ENCODE data around the gene FARSB. TPM values are rescaled to one million over a fixed set of nuclear protein-coding genes. Genes with fewer than 3 reads are reported as not detected.
"Not testable (repeated sequence)": the region's sequence is repeated elsewhere in the genome, so short reads cannot be mapped to it uniquely, and the experiment has no call there.

Gene FARSB
- total RNA-seq, 1 experiment from 2014 or later = 36.7 TPM

DNA sequence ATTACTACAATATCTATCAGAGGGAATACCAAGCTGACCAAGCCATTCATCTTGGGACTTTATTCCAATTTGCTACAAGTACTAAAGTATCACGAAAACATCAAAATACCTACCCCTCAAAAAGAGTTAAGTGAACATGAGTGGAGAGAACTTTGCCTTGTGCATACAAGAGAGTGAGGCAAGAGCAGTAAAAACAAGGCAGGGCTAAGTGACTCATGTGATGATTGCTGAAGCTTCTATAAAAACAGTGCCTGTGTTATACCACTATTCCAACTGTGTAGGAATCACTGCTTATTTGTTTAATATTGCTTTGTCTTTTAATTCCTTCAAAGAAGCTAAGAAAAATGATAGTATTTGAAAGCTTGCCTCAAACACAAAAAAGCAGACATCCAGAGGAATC lies 61.2 kb downstream of the FARSB start:
- H3K4me2 ChIP-seq (ENCODE audit: low read depth, low read length, poor library complexity, severe bottlenecking) = no peak overlapping the region
- DNase-seq = no peak
- no peaks in the 10 kb centered on the region for H4K20me1 ChIP-seq (ENCODE audit: insufficient read depth, low read depth, low read length)
- peaks cover 68% of the 10 kb centered on the region for H3K36me3 ChIP-seq (ENCODE audit: insufficient read depth, low read length)
- H3K4me1 ChIP-seq (ENCODE audit: low read length) = no peaks in the 10 kb centered on the region
- H3K27ac ChIP-seq (ENCODE audit: low read length) = no peak overlapping the region
- H3K9me2 ChIP-seq (replicated peaks; ENCODE audit: insufficient read depth, low read length) = no peaks in the 10 kb centered on the region
- no peaks in the 10 kb centered on the region for H3K9me3 ChIP-seq (ENCODE audit: low read length)
- no peaks in the 10 kb centered on the region for H3K27me3 ChIP-seq (ENCODE audit: low read length)
- no peak overlapping the region for H3K9ac ChIP-seq (ENCODE audit: low read length)
- H3K4me3 ChIP-seq (ENCODE audit: low read length) = no peak overlapping the region
- no peak overlapping the region for H2AFZ ChIP-seq (ENCODE audit: low read length)
- H3K79me2 ChIP-seq (ENCODE audit: low read length) = peaks cover 44% of the 10 kb centered on the region

DNA sequence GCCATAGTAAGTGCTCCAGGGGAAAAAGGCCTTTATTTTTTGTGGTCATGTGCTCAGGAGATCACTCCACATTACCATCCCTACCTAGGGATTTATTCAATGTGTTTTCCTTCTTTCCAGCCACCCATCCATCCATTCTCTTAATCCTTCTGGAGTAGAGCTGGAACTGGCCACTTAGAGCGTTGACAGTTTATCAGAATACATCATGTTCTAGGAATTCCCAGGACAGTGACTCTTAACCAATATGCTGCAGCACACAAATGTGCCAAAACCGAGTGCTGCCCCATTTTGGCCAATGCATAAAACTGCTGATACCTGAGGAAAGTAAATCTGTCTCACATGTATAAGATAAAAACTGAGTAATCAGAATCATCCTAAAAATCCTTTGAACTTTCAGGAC lies 63.7 kb downstream of the FARSB start:
- H3K4me3 ChIP-seq (ENCODE audit: low read length) = no peak overlapping the region
- H3K4me1 ChIP-seq (ENCODE audit: low read length) = no peaks in the 10 kb centered on the region
- no peaks in the 10 kb centered on the region for H3K9me3 ChIP-seq (ENCODE audit: low read length)
- H2AFZ ChIP-seq (ENCODE audit: low read length) = no peak overlapping the region
- H3K27me3 ChIP-seq (ENCODE audit: low read length) = no peaks in the 10 kb centered on the region
- H3K4me2 ChIP-seq (ENCODE audit: low read depth, low read length, poor library complexity, severe bottlenecking) = no peak overlapping the region
- H3K36me3 ChIP-seq (ENCODE audit: insufficient read depth, low read length) = peaks cover 49% of the 10 kb centered on the region
- no peak for DNase-seq
- no peak overlapping the region for H3K27ac ChIP-seq (ENCODE audit: low read length)
- no peaks in the 10 kb centered on the region for H4K20me1 ChIP-seq (ENCODE audit: insufficient read depth, low read depth, low read length)
- no peak overlapping the region for H3K9ac ChIP-seq (ENCODE audit: low read length)
- H3K79me2 ChIP-seq (ENCODE audit: low read length) = peaks cover 40% of the 10 kb centered on the region
- no peaks in the 10 kb centered on the region for H3K9me2 ChIP-seq (replicated peaks; ENCODE audit: insufficient read depth, low read length)

- Histone ChIP-seq H3K4me2 (ENCODE audit: low read depth, low read length, poor library complexity, severe bottlenecking) (no peak overlapping the region), H3K9ac (ENCODE audit: low read length) (no peak overlapping the region), H4K20me1 (ENCODE audit: insufficient read depth, low read depth, low read length) (no peaks in the 10 kb centered on the region), H3K4me3 (ENCODE audit: low read length) (no peak overlapping the region), H3K27ac (ENCODE audit: low read length) (no peak overlapping the region), H2AFZ (ENCODE audit: low read length) (no peak overlapping the region), H3K79me2 (ENCODE audit: low read length) (peaks cover 40% of the 10 kb centered on the region), H3K9me2 (replicated peaks; ENCODE audit: insufficient read depth, low read length) (no peaks in the 10 kb centered on the region), H3K27me3 (ENCODE audit: low read length) (no peaks in the 10 kb centered on the region), H3K36me3 (ENCODE audit: insufficient read depth, low read length) (peaks cover 47% of the 10 kb centered on the region), H3K9me3 (ENCODE audit: low read length) (no peaks in the 10 kb centered on the region), H3K4me1 (ENCODE audit: low read length) (no peaks in the 10 kb centered on the region)
- no peak for DNase-seq
Measured at GRCh38 chr2:222591661-222592060, 64.2 kb downstream of the FARSB start.

- not testable (repeated sequence) for H3K4me2 ChIP-seq (ENCODE audit: low read depth, low read length, poor library complexity, severe bottlenecking); H3K27ac ChIP-seq (ENCODE audit: low read length); H3K9me2 ChIP-seq (replicated peaks; ENCODE audit: insufficient read depth, low read length); H3K9ac ChIP-seq (ENCODE audit: low read length); H2AFZ ChIP-seq (ENCODE audit: low read length); H3K27me3 ChIP-seq (ENCODE audit: low read length); H3K9me3 ChIP-seq (ENCODE audit: low read length); H3K36me3 ChIP-seq (ENCODE audit: insufficient read depth, low read length); H4K20me1 ChIP-seq (ENCODE audit: insufficient read depth, low read depth, low read length); DNase-seq; H3K4me3 ChIP-seq (ENCODE audit: low read length)
- Histone ChIP-seq H3K4me1 (ENCODE audit: low read length) (peaks cover 14% of the 10 kb centered on the region), H3K79me2 (ENCODE audit: low read length) (peaks cover 43% of the 10 kb centered on the region)
Measured at GRCh38 chr2:222584589-222584988, 71.3 kb downstream of the FARSB start.

- Histone ChIP-seq H3K79me2 (ENCODE audit: low read length) (peaks cover 52% of the 10 kb centered on the region), H3K9me2 (replicated peaks; ENCODE audit: insufficient read depth, low read length) (no peaks in the 10 kb centered on the region), H3K4me2 (ENCODE audit: low read depth, low read length, poor library complexity, severe bottlenecking) (no peak overlapping the region), H3K27ac (ENCODE audit: low read length) (no peak overlapping the region), H2AFZ (ENCODE audit: low read length) (no peak overlapping the region), H3K27me3 (ENCODE audit: low read length) (no peaks in the 10 kb centered on the region), H3K4me3 (ENCODE audit: low read length) (no peak overlapping the region), H4K20me1 (ENCODE audit: insufficient read depth, low read depth, low read length) (no peaks in the 10 kb centered on the region), H3K9me3 (ENCODE audit: low read length) (no peaks in the 10 kb centered on the region), H3K9ac (ENCODE audit: low read length) (no peak overlapping the region), H3K4me1 (ENCODE audit: low read length) (peaks cover 14% of the 10 kb centered on the region), H3K36me3 (ENCODE audit: insufficient read depth, low read length) (no peaks in the 10 kb centered on the region; the same call in 1 of the 2 replicates)
- peak; percentile 53 for DNase-seq
Measured at GRCh38 chr2:222582928-222583327, 73.0 kb downstream of the FARSB start.

- no peaks in the 10 kb centered on the region; the same call in 1 of the 2 replicates for H3K36me3 ChIP-seq (ENCODE audit: insufficient read depth, low read length)
- no peak for DNase-seq
- peaks cover 77% of the 10 kb centered on the region for H3K79me2 ChIP-seq (ENCODE audit: low read length)
- no peaks in the 10 kb centered on the region for H4K20me1 ChIP-seq (ENCODE audit: insufficient read depth, low read depth, low read length)
- no peak overlapping the region for H3K4me2 ChIP-seq (ENCODE audit: low read depth, low read length, poor library complexity, severe bottlenecking)
- H3K27me3 ChIP-seq (ENCODE audit: low read length) = no peaks in the 10 kb centered on the region
- H3K9me3 ChIP-seq (ENCODE audit: low read length) = no peaks in the 10 kb centered on the region
- H3K4me3 ChIP-seq (ENCODE audit: low read length) = no peak overlapping the region
- H3K4me1 ChIP-seq (ENCODE audit: low read length) = peaks cover 14% of the 10 kb centered on the region
- H3K9me2 ChIP-seq (replicated peaks; ENCODE audit: insufficient read depth, low read length) = no peaks in the 10 kb centered on the region
- H2AFZ ChIP-seq (ENCODE audit: low read length) = no peak overlapping the region
- no peak overlapping the region for H3K9ac ChIP-seq (ENCODE audit: low read length)
- H3K27ac ChIP-seq (ENCODE audit: low read length) = no peak overlapping the region
Measured at GRCh38 chr2:222577341-222577740, 78.6 kb downstream of the FARSB start.

GRCh38 chr2:222576171-222577081 lies 79.5 kb downstream of the FARSB start:
- no peak overlapping the region for H3K27ac ChIP-seq (ENCODE audit: low read length)
- H4K20me1 ChIP-seq (ENCODE audit: insufficient read depth, low read depth, low read length) = no peaks in the 10 kb centered on the region
- no peaks in the 10 kb centered on the region for H3K9me3 ChIP-seq (ENCODE audit: low read length)
- no peak for DNase-seq
- no peaks in the 10 kb centered on the region for H3K27me3 ChIP-seq (ENCODE audit: low read length)
- H3K79me2 ChIP-seq (ENCODE audit: low read length) = peaks cover 68% of the 10 kb centered on the region
- no peak overlapping the region for H3K9ac ChIP-seq (ENCODE audit: low read length)
- no peak overlapping the region for H3K4me3 ChIP-seq (ENCODE audit: low read length)
- no peak overlapping the region for H3K4me2 ChIP-seq (ENCODE audit: low read depth, low read length, poor library complexity, severe bottlenecking)
- no peak overlapping the region for H2AFZ ChIP-seq (ENCODE audit: low read length)
- H3K4me1 ChIP-seq (ENCODE audit: low read length) = peaks cover 13% of the 10 kb centered on the region
- H3K36me3 ChIP-seq (ENCODE audit: insufficient read depth, low read length) = peaks cover 4% of the 10 kb centered on the region
- H3K9me2 ChIP-seq (replicated peaks; ENCODE audit: insufficient read depth, low read length) = no peaks in the 10 kb centered on the region

DNA sequence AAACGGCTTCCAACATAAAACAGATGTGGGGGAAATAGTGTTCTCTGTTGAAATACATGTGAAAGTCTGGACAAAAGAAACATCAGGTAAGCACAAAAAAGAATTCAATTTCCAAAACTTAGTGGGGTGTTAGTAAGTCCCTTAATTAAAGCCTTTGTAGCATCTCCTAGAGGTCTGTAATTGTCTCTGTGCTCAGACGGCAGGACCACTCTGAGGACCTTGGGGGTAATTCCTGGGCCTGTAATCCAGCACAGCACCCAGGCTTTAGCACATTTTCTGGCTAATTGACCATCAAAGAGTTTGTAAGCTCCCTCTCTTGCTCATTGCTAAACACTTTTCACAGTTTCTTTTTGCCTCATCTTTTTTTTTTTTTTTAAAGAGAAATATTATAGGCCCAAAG lies 80.3 kb downstream of the FARSB start:
- no peak overlapping the region for H3K4me2 ChIP-seq (ENCODE audit: low read depth, low read length, poor library complexity, severe bottlenecking)
- peaks cover 10% of the 10 kb centered on the region for H3K36me3 ChIP-seq (ENCODE audit: insufficient read depth, low read length)

More for the DNA sequence above, 80.3 kb downstream of the FARSB start:
- no peak overlapping the region for H3K27ac ChIP-seq (ENCODE audit: low read length)
- H4K20me1 ChIP-seq (ENCODE audit: insufficient read depth, low read depth, low read length) = no peaks in the 10 kb centered on the region
- H3K9me3 ChIP-seq (ENCODE audit: low read length) = no peaks in the 10 kb centered on the region
- no peak for DNase-seq
- no peak overlapping the region for H2AFZ ChIP-seq (ENCODE audit: low read length)
- H3K9ac ChIP-seq (ENCODE audit: low read length) = no peak overlapping the region
- no peaks in the 10 kb centered on the region for H3K9me2 ChIP-seq (replicated peaks; ENCODE audit: insufficient read depth, low read length)
- H3K4me3 ChIP-seq (ENCODE audit: low read length) = no peak overlapping the region
- peaks cover 60% of the 10 kb centered on the region for H3K79me2 ChIP-seq (ENCODE audit: low read length)
- no peaks in the 10 kb centered on the region for H3K27me3 ChIP-seq (ENCODE audit: low read length)
- H3K4me1 ChIP-seq (ENCODE audit: low read length) = peaks cover 6% of the 10 kb centered on the region
